IMR-90 (cell line): ENCODE measurements around the gene PPIB. TPM values are rescaled to one million over a fixed set of nuclear protein-coding genes. Genes with fewer than 3 reads are reported as not detected.

Source experiments
- ATAC-seq: fragments of 200-7000 bp; cut with Tn5 transposase; 2 replicates; pipeline ENCODE4 v1.9.1; 2020; ENCODE audit warnings: low read depth, mild to moderate bottlenecking, moderate library complexity
- BruUV-seq: library from RNA; stranded (reverse); fragments of 400-500 nt; replicated peaks from 2 replicates; lab custom pipeline; 2021; lab: Mats Ljungman, UMichigan
- CTCF ChIA-PET: fragments of 300-600 bp; formaldehyde crosslinking; extraction: SDS; loops from one replicate; lab custom pipeline; 2021; ENCODE audit warnings: antibody characterized with exemption; lab: Yijun Ruan, JAX
- POLR2A ChIA-PET: fragments of 300-600 bp; sonication (Branson Sonifier 250); formaldehyde crosslinking; loops from one replicate; lab custom pipeline; 2022; ENCODE audit warnings: antibody characterized with exemption; ENCODE audit not compliant: unreplicated experiment; lab: Charles Lee
- DNase-seq: peaks from one replicate; pipeline ENCODE4 v3.0.0; 2013
- H2AFZ ChIP-seq: replicated peaks from 2 replicates; pipeline ENCODE3; 2013; ENCODE audit warnings: low read length, mild to moderate bottlenecking; ENCODE audit not compliant: poor library complexity
- H2AK5ac ChIP-seq: 2 replicates; pipeline ENCODE4 v1.6.1; 2013; ENCODE audit warnings: low read depth, low read length, inconsistent platforms
- H2AK9ac ChIP-seq: replicated peaks from 2 replicates; pipeline ENCODE3; 2013; ENCODE audit warnings: mild to moderate bottlenecking, low read depth, low read length, moderate library complexity; ENCODE audit not compliant: poor library complexity
- H2BK120ac ChIP-seq: 2 replicates; pipeline ENCODE4 v1.6.1; 2013; ENCODE audit warnings: low read depth, low read length, inconsistent platforms
- H2BK15ac ChIP-seq: 3 replicates; pipeline ENCODE4 v1.6.1; 2013; ENCODE audit warnings: low read depth, low read length, inconsistent platforms
- H2BK20ac ChIP-seq: 2 replicates; pipeline ENCODE4 v1.6.1; 2013; ENCODE audit warnings: low read depth, mild to moderate bottlenecking, inconsistent platforms, low read length, moderate library complexity
- H2BK5ac ChIP-seq: 2 replicates; pipeline ENCODE4 v1.6.1; 2013; ENCODE audit warnings: mild to moderate bottlenecking, low read depth, low read length, inconsistent platforms; ENCODE audit not compliant: poor library complexity, severe bottlenecking
- H3K14ac ChIP-seq: replicated peaks from 2 replicates; pipeline ENCODE4 v1.6.1; 2013; ENCODE audit warnings: low read depth, low read length, inconsistent platforms
- H3K18ac ChIP-seq: 2 replicates; pipeline ENCODE4 v1.6.1; 2013; ENCODE audit warnings: low read depth, low read length, control low read depth
- H3K23ac ChIP-seq: 2 replicates; pipeline ENCODE4 v1.6.1; 2013; ENCODE audit warnings: low read depth, low read length, inconsistent platforms
- H3K27ac ChIP-seq: 2 replicates; pipeline ENCODE4 v1.5.1; 2013; ENCODE audit warnings: mild to moderate bottlenecking, control low read depth, low read length; ENCODE audit not compliant: insufficient read depth
- H3K27me3 ChIP-seq: 2 replicates; pipeline ENCODE4 v1.6.1; 2013; ENCODE audit warnings: low read length; ENCODE audit not compliant: control insufficient read depth, insufficient read depth
- H3K36me3 ChIP-seq: 2 replicates; pipeline ENCODE4 v1.6.1; 2013; ENCODE audit warnings: low read length, mixed read lengths; ENCODE audit not compliant: control insufficient read depth, insufficient read depth
- H3K4ac ChIP-seq: 2 replicates; pipeline ENCODE4 v1.6.1; 2013; ENCODE audit warnings: low read depth, low read length, inconsistent platforms
- H3K4me1 ChIP-seq: 2 replicates; pipeline ENCODE4 v1.6.1; 2013; ENCODE audit warnings: low read length, mixed read lengths; ENCODE audit not compliant: control insufficient read depth, insufficient read depth
- H3K4me2 ChIP-seq: 2 replicates; pipeline ENCODE4 v1.6.1; 2013; ENCODE audit warnings: low read depth, mild to moderate bottlenecking, control low read depth, low read length, moderate library complexity
- H3K4me3 ChIP-seq: 2 replicates; pipeline ENCODE4 v1.5.1; 2013; ENCODE audit warnings: low read depth, mild to moderate bottlenecking, control low read depth, low read length, moderate library complexity; ENCODE audit not compliant: insufficient read depth
- H3K56ac ChIP-seq: 2 replicates; pipeline ENCODE4 v1.6.1; 2013; ENCODE audit warnings: low read length, inconsistent platforms; ENCODE audit not compliant: insufficient read depth; ENCODE audit errors: extremely low read depth
- H3K79me1 ChIP-seq, 2 experiments: 2 replicates each; pipeline ENCODE4 v1.6.1; 2013; ENCODE audit warnings: low read length in 2 of 2, inconsistent platforms in 1 of 2, low read depth in 1 of 2
- H3K9ac ChIP-seq: 2 replicates; pipeline ENCODE4 v1.6.1; 2013; ENCODE audit warnings: low read depth, low read length, control low read depth
- H3K9me1 ChIP-seq: 2 replicates; pipeline ENCODE4 v1.6.1; 2013; ENCODE audit warnings: low read length, inconsistent platforms; ENCODE audit not compliant: insufficient read depth
- H3K9me3 ChIP-seq: 2 replicates; pipeline ENCODE4 v1.6.1; 2013; ENCODE audit warnings: low read length; ENCODE audit not compliant: control insufficient read depth, insufficient read depth
- H4K20me1 ChIP-seq: 2 replicates; pipeline ENCODE4 v1.6.1; 2013; ENCODE audit warnings: low read length, inconsistent platforms; ENCODE audit not compliant: insufficient read depth
- H4K5ac ChIP-seq: 2 replicates; pipeline ENCODE4 v1.6.1; 2013; ENCODE audit warnings: mild to moderate bottlenecking, low read depth, low read length, control low read depth
- H4K8ac ChIP-seq, 2 experiments: 2 replicates each; pipeline ENCODE4 v1.6.1; 2013; ENCODE audit warnings: low read depth in 2 of 2, low read length in 2 of 2, control low read depth in 1 of 2, inconsistent platforms in 1 of 2
- H4K91ac ChIP-seq: 2 replicates; pipeline ENCODE4 v1.6.1; 2013; ENCODE audit warnings: low read depth, low read length, inconsistent platforms; ENCODE audit not compliant: insufficient read depth
- MAZ ChIP-seq: IDR thresholded peaks from 2 replicates; pipeline ENCODE4 v1.6.1; 2012; ENCODE audit warnings: low read depth, mild to moderate bottlenecking, low read length, improper control_type of control experiment, moderate library complexity, borderline replicate concordance
- SMC3 ChIP-seq: fragments of 150-350 bp; IDR thresholded peaks from 2 replicates; pipeline ENCODE4 v1.6.1; 2016; ENCODE audit warnings: low read depth, mild to moderate bottlenecking, antibody characterized with exemption, low read length, moderate library complexity
- WGBS, 2 experiments: methylation state at CpG; one replicate each; pipeline versions ENCODE4 v1.1.5 to v1.1.7; 2013; ENCODE audit warnings: missing lambda C conversion rate in 2 of 2; ENCODE audit not compliant: insufficient read length in 1 of 2; ENCODE audit errors: extremely low coverage in 2 of 2; 5-methylcytosine and 5-hydroxymethylcytosine counted together
- dilution Hi-C: fragments of 300-500 bp; cut with HindIII; formaldehyde crosslinking; loops from one replicate; pipeline ENCODE4 v1.14.3; 2018; ENCODE audit warnings: low sequenced_read_pairs; ENCODE audit not compliant: unreplicated experiment
- in situ Hi-C: fragments of 300-500 bp; cut with MboI; formaldehyde crosslinking; loops from 3 replicates; pipeline ENCODE4 v1.14.3; 2019; ENCODE audit warnings: low sequenced_read_pairs, inconsistent platforms, mixed read lengths
- intact Hi-C: fragments of 100-400 bp; cut with micrococcal nuclease; formaldehyde crosslinking; loops from 2 replicates; pipeline ENCODE4 v1.10.0; 2022
- polyA plus RNA-seq, 3 experiments: library from polyadenylated mRNA; depleted of rRNA; stranded (reverse); fragments of >200 nt; gene quantifications; 2 replicates each; pipeline ENCODE4 v1.2.3, GENCODE V29; 2012; ENCODE audit warnings: low replicate concordance in 1 of 3
- total RNA-seq: library from RNA; depleted of rRNA; stranded (reverse); fragments of >200 nt; gene quantifications from 2 replicates; pipeline ENCODE4 v1.2.3, GENCODE V29; 2012

The PPIB gene
- total and polyA plus RNA-seq, 2 of the 4 experiments (the other 2 are of a cell fraction), result 1,358 to 1,682 TPM

- Histone ChIP-seq H3K79me1 (peaks cover 2 to 24% of the 10 kb centered on the region in 2 experiments; a peak in 2 of 4 replicates), H3K4me3 (no peak overlapping the region), H3K9me3 (no peaks in the 10 kb centered on the region), H4K91ac (no peak overlapping the region), H3K4me2 (no peak overlapping the region), H3K23ac (no peak overlapping the region), H3K14ac (no peak overlapping the region), H2AK9ac (no peak overlapping the region), H3K36me3 (peaks cover 69% of the 10 kb centered on the region), H2BK15ac (no peak overlapping the region), H2BK20ac (no peak overlapping the region), H3K27me3 (no peaks in the 10 kb centered on the region), H4K8ac (no peak overlapping the region), H3K9me1 (peaks cover 20% of the 10 kb centered on the region), H3K9ac (no peak overlapping the region), H3K18ac (no peak overlapping the region), H2AK5ac (no peak overlapping the region), H3K4ac (no peak overlapping the region), H2BK5ac (no peak overlapping the region), H2BK120ac (no peak overlapping the region), H3K56ac (no peak overlapping the region), H4K20me1 (0 out of 2 replicates have a peak, but pooled peaks cover 5% of the 10 kb centered on the region), H2AFZ (no peak overlapping the region), H4K5ac (no peak overlapping the region), H3K4me1 (no peaks in the 10 kb centered on the region; the same call in 1 of the 2 replicates), H3K27ac (no peak overlapping the region)
- no TSS peak for BruUV-seq
- ChIA-PET POLR2A (interaction anchor here (0.5 kb wide), 1 partner anchor 27 kb away, joined by 3 read pairs; no protein-coding TSS in a partner anchor), CTCF (interaction anchor here (0.7 kb wide), 1 partner anchor 22 kb away, joined by 3 read pairs; no protein-coding TSS in a partner anchor)
- dilution Hi-C loops, result no loop called here
- in situ Hi-C loops, result no loop called here
- intact Hi-C loops, result no loop called here
- ATAC-seq (no peak), DNase-seq (no peak)
- no peak for TF ChIP-seq SMC3
- TF ChIP-seq MAZ, result no peak
- WGBS, 2 experiments, result 92% methylated on average over 1 of the region's 7 CpGs; no CpG with 5 or more reads in 1 of the 2 experiments
Measured at GRCh38 chr15:64131547-64131946, 31.3 kb downstream of the PPIB start.
